A549 (cell line): ENCODE results near the gene SPOP. TPM values are rescaled to one million over a fixed set of nuclear protein-coding genes. Genes with fewer than 3 reads are reported as not detected.

Source experiments
- ATAC-seq, 2 experiments: fragments of 200-7000 bp in 1 of 2; fragments of >200 bp in 1 of 2; cut with Nextera tagmentation in 1 of 2; cut with Tn5 transposase in 1 of 2; 3 replicates each; pipeline versions ENCODE4 v1.8.0 to v1.9.1; 2018 to 2020; ENCODE audit warnings: mild to moderate bottlenecking in 1 of 2, moderate library complexity in 1 of 2
- CTCF ChIA-PET: fragments of 300-600 bp; sonication (Branson Sonifier 250); formaldehyde crosslinking; extraction: SDS; loops from one replicate; lab custom pipeline; 2021; ENCODE audit warnings: antibody characterized with exemption, inconsistent platforms; lab: Yijun Ruan, JAX
- POLR2A ChIA-PET: fragments of 350-600 bp; formaldehyde crosslinking; extraction: SDS; loops from one replicate; lab custom pipeline; 2021; ENCODE audit warnings: antibody characterized with exemption, inconsistent platforms; lab: Yijun Ruan, JAX
- DNase-seq, 2 experiments: peaks; one replicate each; pipeline versions ENCODE4 v3.0.0 to v3.0.0-alpha.2; 2011 to 2016; ENCODE audit warnings: low read depth in 1 of 2, low spot score in 1 of 2
- FAIRE-seq: peaks from 2 replicates; lab custom pipeline; 2011; peaks lifted over from hg19 to GRCh38; lab: Jason Lieb, UNC
- H3K27ac ChIP-seq, 2 experiments: fragments of >200 bp; sonication (Bioruptor Twin); formaldehyde crosslinking; 3 replicates each; pipeline ENCODE4 v1.5.1; 2016 to 2017
- H3K4me1 ChIP-seq: fragments of >200 bp; sonication (Bioruptor Twin); formaldehyde crosslinking; 3 replicates; pipeline ENCODE4 v1.6.1; 2016
- H3K4me2 ChIP-seq: fragments of >200 bp; sonication (Bioruptor Twin); formaldehyde crosslinking; 3 replicates; pipeline ENCODE4 v1.6.1; 2016
- H3K4me3 ChIP-seq: fragments of >200 bp; sonication (Bioruptor Twin); formaldehyde crosslinking; 3 replicates; pipeline ENCODE4 v1.5.1; 2016
- H3K9me3 ChIP-seq: fragments of >200 bp; sonication (Bioruptor Twin); formaldehyde crosslinking; 3 replicates; pipeline ENCODE4 v1.6.1; 2016
- CHD2 ChIP-seq: fragments of 150-350 bp; IDR thresholded peaks from 2 replicates; pipeline ENCODE4 v1.6.1; 2014; ENCODE audit warnings: low read length; ENCODE audit not compliant: partially characterized antibody
- E2F6 ChIP-seq: IDR thresholded peaks from 2 replicates; pipeline ENCODE4 v1.6.1; 2012; ENCODE audit warnings: low read depth, borderline replicate concordance
- EHF ChIP-seq: fragments of 250-450 bp; sonication (Bioruptor Pico); IDR thresholded peaks from 2 replicates; pipeline ENCODE4 v1.5.0; 2020; ENCODE audit warnings: mild to moderate bottlenecking
- ELK1 ChIP-seq: fragments of 150-350 bp; IDR thresholded peaks from 2 replicates; pipeline ENCODE4 v1.6.1; 2014; ENCODE audit warnings: low read depth, mild to moderate bottlenecking, low read length
- FOSB ChIP-seq: fragments of 250-450 bp; sonication (Bioruptor Pico); IDR thresholded peaks from 2 replicates; pipeline ENCODE4 v1.5.0; 2020; ENCODE audit warnings: mild to moderate bottlenecking, moderate library complexity
- HDAC2 ChIP-seq: fragments of 200-600 bp; sonication (generic); IDR thresholded peaks from 2 replicates; pipeline ENCODE4 v1.6.1; 2016
- JUN ChIP-seq, 2 experiments: fragments of >200 bp; sonication (Bioruptor Twin); formaldehyde crosslinking; IDR thresholded peaks; 2 replicates in 1 of 2; 3 replicates in 1 of 2; pipeline ENCODE4 v1.6.1; 2016 to 2017
- KDM1A ChIP-seq: fragments of 200-600 bp; sonication (generic); IDR thresholded peaks from 2 replicates; pipeline ENCODE4 v1.6.1; 2016; ENCODE audit warnings: low read depth, mild to moderate bottlenecking
- MAFK ChIP-seq: fragments of 450-650 bp; IDR thresholded peaks from 2 replicates; pipeline ENCODE4 v1.6.1; 2014; ENCODE audit not compliant: partially characterized antibody
- NFE2L2 ChIP-seq: fragments of 150-350 bp; conservative IDR thresholded peaks from 2 replicates; pipeline ENCODE4 v1.6.1; 2014; ENCODE audit warnings: low read length
- NR3C1 ChIP-seq: fragments of >200 bp; sonication (Bioruptor Twin); formaldehyde crosslinking; IDR thresholded peaks from 3 replicates; pipeline ENCODE4 v1.6.1; 2017
- PBX3 ChIP-seq: IDR thresholded peaks from 2 replicates; pipeline ENCODE4 v1.6.1; 2012
- RARB ChIP-seq: fragments of 250-450 bp; sonication (Bioruptor Pico); IDR thresholded peaks from 2 replicates; pipeline ENCODE4 v1.8.0; 2021; ENCODE audit warnings: mild to moderate bottlenecking, moderate library complexity
- RNF2 ChIP-seq: fragments of 200-600 bp; sonication (generic); IDR thresholded peaks from 2 replicates; pipeline ENCODE4 v1.6.1; 2016; ENCODE audit warnings: low read depth, mild to moderate bottlenecking, antibody characterized with exemption, moderate library complexity, borderline replicate concordance
- TFCP2L1 ChIP-seq: fragments of 250-450 bp; sonication (Bioruptor Pico); IDR thresholded peaks from 2 replicates; pipeline ENCODE4 v1.5.0; 2021; ENCODE audit warnings: mild to moderate bottlenecking
- TP53 ChIP-seq: fragments of 250-450 bp; sonication (Bioruptor Pico); IDR thresholded peaks from 2 replicates; pipeline ENCODE4 v1.5.0; 2021; ENCODE audit warnings: mild to moderate bottlenecking, moderate library complexity
- ZNF302 ChIP-seq: fragments of 250-450 bp; sonication (Bioruptor Pico); IDR thresholded peaks from 2 replicates; pipeline ENCODE4 v1.9.0; 2021; ENCODE audit warnings: inconsistent platforms, mild to moderate bottlenecking, moderate library complexity
- WGBS: methylation state at CpG from one replicate; pipeline ENCODE4 v1.1.6; 2017; ENCODE audit errors: missing lambda C conversion rate; 5-methylcytosine and 5-hydroxymethylcytosine counted together
- polyA plus RNA-seq, 4 experiments: library from polyadenylated mRNA; depleted of rRNA in 3 of 4; stranded (reverse); fragments of >200 nt; fragmentation: RNase III in 1 of 4; extraction: RNeasy Plus Mini Kit Qiagen cat#74134 plus additional on column Dnase treatment in 1 of 4; gene quantifications; 2 replicates in 3 of 4; 3 replicates in 1 of 4; pipeline ENCODE4 v1.2.3, GENCODE V29; 2011 to 2017
- TF ChIP-seq, protein P1 (sequence below): fragments of 250-450 bp; sonication (Bioruptor Pico); IDR thresholded peaks from 2 replicates; pipeline ENCODE4 v1.5.0; 2020; ENCODE audit warnings: low read depth, mild to moderate bottlenecking, moderate library complexity
- TF ChIP-seq, protein P2 (sequence below): fragments of 200-600 bp; sonication (generic); IDR thresholded peaks from 2 replicates; pipeline ENCODE4 v1.6.1; 2016; ENCODE audit warnings: antibody characterized with exemption, mild to moderate bottlenecking, moderate library complexity

Gene SPOP
- polyA plus RNA-seq, 2 of the 4 experiments (the other 2 are of a cell fraction): 49.5 to 57.2 TPM

- Histone ChIP-seq H3K27ac (no peak overlapping the region), H3K9me3 (no peaks in the 10 kb centered on the region), H3K4me2 (no peak overlapping the region), H3K4me1 (peaks cover 13% of the 10 kb centered on the region), H3K4me3 (no peak overlapping the region)
- ChIA-PET CTCF (interaction anchor here (0.7 to 1.8 kb wide), 8 partner anchors 14 to 82 kb away, joined by 3 to 7 read pairs (median 3); no protein-coding TSS in a partner anchor), POLR2A (no interaction called here)
- FAIRE-seq: no peak
- no peak for TF ChIP-seq ZNF302 (CRISPR knock-in tag)
- no peak for DNase-seq
- no peak for ATAC-seq
- 90% methylated on average over 5 of the region's 5 CpGs for WGBS
These were observed 39.1 kb downstream of the SPOP start for GRCh38 chr17:49638818-49639217.

- CTCF ChIA-PET: interaction anchor here (0.6 to 1.8 kb wide), 11 partner anchors 14 to 370 kb away, joined by 3 to 7 read pairs (median 3); no protein-coding TSS in a partner anchor
- no peak for TF ChIP-seq RNF2
- no peak for TF ChIP-seq EHF (CRISPR knock-in tag)
- no peak for TF ChIP-seq MAFK
- TF ChIP-seq TP53 (CRISPR knock-in tag): no peak
- TF ChIP-seq NR3C1: no peak
- no peak for TF ChIP-seq CHD2
- TF ChIP-seq KDM1A: no peak
- TF ChIP-seq, protein P1, sequence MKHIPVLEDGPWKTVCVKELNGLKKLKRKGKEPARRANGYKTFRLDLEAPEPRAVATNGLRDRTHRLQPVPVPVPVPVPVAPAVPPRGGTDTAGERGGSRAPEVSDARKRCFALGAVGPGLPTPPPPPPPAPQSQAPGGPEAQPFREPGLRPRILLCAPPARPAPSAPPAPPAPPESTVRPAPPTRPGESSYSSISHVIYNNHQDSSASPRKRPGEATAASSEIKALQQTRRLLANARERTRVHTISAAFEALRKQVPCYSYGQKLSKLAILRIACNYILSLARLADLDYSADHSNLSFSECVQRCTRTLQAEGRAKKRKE (CRISPR knock-in tag): no peak
- no peak for TF ChIP-seq ELK1
- no peak for TF ChIP-seq RARB (CRISPR knock-in tag)
- no peak for TF ChIP-seq HDAC2
- no peak for TF ChIP-seq E2F6
- TF ChIP-seq PBX3: no peak
- TF ChIP-seq TFCP2L1: no peak
- no peak for TF ChIP-seq JUN (IDR thresholded peaks at IDR 0.05)
- no peak for TF ChIP-seq FOSB
- TF ChIP-seq, protein P2, sequence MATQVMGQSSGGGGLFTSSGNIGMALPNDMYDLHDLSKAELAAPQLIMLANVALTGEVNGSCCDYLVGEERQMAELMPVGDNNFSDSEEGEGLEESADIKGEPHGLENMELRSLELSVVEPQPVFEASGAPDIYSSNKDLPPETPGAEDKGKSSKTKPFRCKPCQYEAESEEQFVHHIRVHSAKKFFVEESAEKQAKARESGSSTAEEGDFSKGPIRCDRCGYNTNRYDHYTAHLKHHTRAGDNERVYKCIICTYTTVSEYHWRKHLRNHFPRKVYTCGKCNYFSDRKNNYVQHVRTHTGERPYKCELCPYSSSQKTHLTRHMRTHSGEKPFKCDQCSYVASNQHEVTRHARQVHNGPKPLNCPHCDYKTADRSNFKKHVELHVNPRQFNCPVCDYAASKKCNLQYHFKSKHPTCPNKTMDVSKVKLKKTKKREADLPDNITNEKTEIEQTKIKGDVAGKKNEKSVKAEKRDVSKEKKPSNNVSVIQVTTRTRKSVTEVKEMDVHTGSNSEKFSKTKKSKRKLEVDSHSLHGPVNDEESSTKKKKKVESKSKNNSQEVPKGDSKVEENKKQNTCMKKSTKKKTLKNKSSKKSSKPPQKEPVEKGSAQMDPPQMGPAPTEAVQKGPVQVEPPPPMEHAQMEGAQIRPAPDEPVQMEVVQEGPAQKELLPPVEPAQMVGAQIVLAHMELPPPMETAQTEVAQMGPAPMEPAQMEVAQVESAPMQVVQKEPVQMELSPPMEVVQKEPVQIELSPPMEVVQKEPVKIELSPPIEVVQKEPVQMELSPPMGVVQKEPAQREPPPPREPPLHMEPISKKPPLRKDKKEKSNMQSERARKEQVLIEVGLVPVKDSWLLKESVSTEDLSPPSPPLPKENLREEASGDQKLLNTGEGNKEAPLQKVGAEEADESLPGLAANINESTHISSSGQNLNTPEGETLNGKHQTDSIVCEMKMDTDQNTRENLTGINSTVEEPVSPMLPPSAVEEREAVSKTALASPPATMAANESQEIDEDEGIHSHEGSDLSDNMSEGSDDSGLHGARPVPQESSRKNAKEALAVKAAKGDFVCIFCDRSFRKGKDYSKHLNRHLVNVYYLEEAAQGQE: no peak
- no peak for TF ChIP-seq NFE2L2
- H3K4me1 ChIP-seq: peaks cover 13% of the 10 kb centered on the region
- no peak overlapping the region for H3K4me2 ChIP-seq
- H3K9me3 ChIP-seq: no peaks in the 10 kb centered on the region
- no peak overlapping the region for H3K27ac ChIP-seq
- WGBS: 97% methylated on average over 1 of the region's 1 CpG
- DNase-seq (no peak), FAIRE-seq (no peak), ATAC-seq (no peak; a peak in 1 of 6 replicates)
- POLR2A ChIA-PET: no interaction called here
- no peak overlapping the region for H3K4me3 ChIP-seq
These were observed 40.2 kb downstream of the SPOP start for GRCh38 chr17:49637739-49638138.
